ENCODE measurements around the gene MAN1A1. TPM values are rescaled to one million over a fixed set of nuclear protein-coding genes. Genes with fewer than 3 reads are reported as not detected.
A peak's percentile ranks its signal among the peaks of the same experiment; 100 is the strongest.

The MAN1A1 gene
- total RNA-seq, 4 donors from 2014 or later = 52.7 to 123 (median 97.1) TPM

DNA sequence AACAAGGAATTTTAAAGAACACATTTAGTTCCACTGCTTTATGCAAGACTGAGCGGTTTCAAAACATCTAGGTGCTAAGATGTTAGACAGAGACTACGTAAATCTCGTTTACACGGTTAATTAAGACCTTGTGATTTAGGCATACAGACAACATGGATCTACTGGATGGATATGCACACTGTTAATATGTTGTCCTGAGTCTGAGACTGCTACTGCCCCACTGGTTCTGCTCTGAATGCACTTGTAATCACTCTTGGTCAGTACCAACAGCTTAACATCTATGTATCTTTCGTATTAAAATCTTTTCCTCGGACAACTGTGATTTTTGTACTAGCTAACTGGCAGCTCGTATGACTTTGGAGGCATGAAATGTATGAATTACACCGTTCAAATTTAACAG, 3.1 kb downstream of the MAN1A1 start:
- peak overlapping the region in 3 of 4 donors; percentile 72 to 82 (median 80) for H3K4me3 ChIP-seq
- in situ Hi-C loops (cut with MboI; ENCODE audit: low pct_ligation_motif_present in 1 of 4, low pct_unique_long_range_greater_than_20kb in 1 of 4, low sequenced_read_pairs in 3 of 4) = loop anchor here in 1 of 4 donors (25.0 kb wide), 1 partner anchor 209 kb away; no protein-coding TSS in a partner anchor
- WGBS, 2 donors (ENCODE audit: low coverage in 1 of 2) = 67 to 78% methylated on average over 7 to 8 of the region's 8 CpGs
- H3K4me1 ChIP-seq = peaks cover 5 to 50% (median 33%) of the 10 kb centered on the region in 4 donors
- H3K36me3 ChIP-seq = no peaks in the 10 kb centered on the region
- peak overlapping the region; percentile 95 to 99 (median 96) for H3K27ac ChIP-seq
- TF ChIP-seq POLR2AphosphoS5 (IDR thresholded peaks at IDR 0.05) = no peak
- no peaks in the 10 kb centered on the region for H3K27me3 ChIP-seq
- DNase-seq = no peak
- intact Hi-C loops (cut with DNase I; ENCODE audit: low total_unique reads) = loop anchor here (10.0 kb wide), 1 partner anchor 202 kb away; no protein-coding TSS in a partner anchor
- H3K9me3 ChIP-seq = no peaks in the 10 kb centered on the region

DNA sequence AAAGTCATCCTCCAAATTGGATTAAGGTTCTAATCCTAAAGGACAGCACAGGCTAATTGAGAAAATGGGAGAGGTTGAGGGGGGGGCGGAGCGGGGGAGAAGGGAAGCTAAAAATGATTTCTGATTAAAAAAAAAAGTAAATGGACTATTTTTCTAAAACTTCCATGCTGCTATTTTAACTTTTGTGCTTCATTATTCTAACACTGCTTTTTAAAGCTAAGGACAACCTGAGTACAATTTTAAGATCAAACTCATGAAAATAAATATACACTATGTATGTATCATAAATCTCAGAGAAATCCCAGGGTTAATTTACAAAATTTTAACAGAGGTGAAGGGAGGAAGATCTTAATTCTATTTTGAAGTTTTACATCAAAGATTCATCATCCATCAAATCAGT, 4.4 kb downstream of the MAN1A1 start:
- peaks cover 5 to 54% (median 40%) of the 10 kb centered on the region in 4 donors for H3K4me1 ChIP-seq
- intact Hi-C loops (cut with DNase I; ENCODE audit: low total_unique reads) = loop anchor here (10.0 kb wide), 1 partner anchor 200 kb away; no protein-coding TSS in a partner anchor
- in situ Hi-C loops (cut with MboI; ENCODE audit: low pct_ligation_motif_present in 1 of 4, low pct_unique_long_range_greater_than_20kb in 1 of 4, low sequenced_read_pairs in 3 of 4) = loop anchor here in 1 of 4 donors (25.0 kb wide), 1 partner anchor 208 kb away; no protein-coding TSS in a partner anchor
- TF ChIP-seq POLR2AphosphoS5 (IDR thresholded peaks at IDR 0.05) = no peak
- no peak for TF ChIP-seq EP300 (IDR thresholded peaks at IDR 0.05; ENCODE audit: low read depth)
- TF ChIP-seq POLR2A (IDR thresholded peaks at IDR 0.05) = no peak
- TF ChIP-seq, protein P1, sequence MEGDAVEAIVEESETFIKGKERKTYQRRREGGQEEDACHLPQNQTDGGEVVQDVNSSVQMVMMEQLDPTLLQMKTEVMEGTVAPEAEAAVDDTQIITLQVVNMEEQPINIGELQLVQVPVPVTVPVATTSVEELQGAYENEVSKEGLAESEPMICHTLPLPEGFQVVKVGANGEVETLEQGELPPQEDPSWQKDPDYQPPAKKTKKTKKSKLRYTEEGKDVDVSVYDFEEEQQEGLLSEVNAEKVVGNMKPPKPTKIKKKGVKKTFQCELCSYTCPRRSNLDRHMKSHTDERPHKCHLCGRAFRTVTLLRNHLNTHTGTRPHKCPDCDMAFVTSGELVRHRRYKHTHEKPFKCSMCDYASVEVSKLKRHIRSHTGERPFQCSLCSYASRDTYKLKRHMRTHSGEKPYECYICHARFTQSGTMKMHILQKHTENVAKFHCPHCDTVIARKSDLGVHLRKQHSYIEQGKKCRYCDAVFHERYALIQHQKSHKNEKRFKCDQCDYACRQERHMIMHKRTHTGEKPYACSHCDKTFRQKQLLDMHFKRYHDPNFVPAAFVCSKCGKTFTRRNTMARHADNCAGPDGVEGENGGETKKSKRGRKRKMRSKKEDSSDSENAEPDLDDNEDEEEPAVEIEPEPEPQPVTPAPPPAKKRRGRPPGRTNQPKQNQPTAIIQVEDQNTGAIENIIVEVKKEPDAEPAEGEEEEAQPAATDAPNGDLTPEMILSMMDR (IDR thresholded peaks at IDR 0.05) = no peak
- H3K9me3 ChIP-seq = no peaks in the 10 kb centered on the region
- no peaks in the 10 kb centered on the region for H3K36me3 ChIP-seq
- H3K27me3 ChIP-seq = no peaks in the 10 kb centered on the region
- DNase-seq = no peak
- peak overlapping the region in 1 of 4 donors; percentile 72 for H3K4me3 ChIP-seq
- WGBS, 2 donors (ENCODE audit: low coverage in 1 of 2) = 76 to 100% methylated on average over 1 to 2 of the region's 2 CpGs
- no peak overlapping the region for H3K27ac ChIP-seq

DNA sequence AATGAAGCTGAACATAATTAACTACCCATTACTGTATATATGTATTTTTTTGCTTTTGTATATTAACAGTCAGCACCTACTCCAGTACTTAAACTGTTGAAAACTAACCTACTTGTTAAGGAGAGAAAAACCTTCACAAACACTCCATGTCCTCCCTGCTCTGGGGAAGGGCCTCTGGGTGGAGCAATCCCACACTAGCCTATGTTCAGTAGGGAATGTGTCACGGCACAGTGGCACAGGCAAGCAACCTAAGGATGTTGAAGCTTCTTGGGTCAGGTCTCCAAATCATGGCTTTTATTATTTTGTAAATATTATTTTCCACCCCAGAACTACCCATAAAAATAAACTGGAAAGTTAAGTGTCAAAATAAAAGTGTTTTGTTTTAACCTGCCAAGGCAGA, 5.3 kb downstream of the MAN1A1 start:
- Histone ChIP-seq H3K4me1 (peaks cover 5 to 56% (median 42%) of the 10 kb centered on the region in 4 donors), H3K9me3 (no peaks in the 10 kb centered on the region), H3K27ac (peak overlapping the region in 1 of 4 donors; percentile 3), H3K27me3 (no peaks in the 10 kb centered on the region), H3K36me3 (no peaks in the 10 kb centered on the region), H3K4me3 (peak overlapping the region in 1 of 4 donors; percentile 72)
- WGBS, 2 donors (ENCODE audit: low coverage in 1 of 2) = 27 to 50% methylated on average over 1 of the region's 1 CpG
- intact Hi-C loops (cut with DNase I; ENCODE audit: low total_unique reads) (loop anchor here (10.0 kb wide), 1 partner anchor 200 kb away; no protein-coding TSS in a partner anchor), in situ Hi-C loops (cut with MboI; ENCODE audit: low pct_ligation_motif_present in 1 of 4, low pct_unique_long_range_greater_than_20kb in 1 of 4, low sequenced_read_pairs in 3 of 4) (loop anchor here in 1 of 4 donors (25.0 kb wide), 1 partner anchor 207 kb away; no protein-coding TSS in a partner anchor)
- peak; percentile 25 for DNase-seq
- TF ChIP-seq POLR2A (IDR thresholded peaks at IDR 0.05) (no peak), EP300 (IDR thresholded peaks at IDR 0.05; ENCODE audit: low read depth) (no peak), POLR2AphosphoS5 (IDR thresholded peaks at IDR 0.05) (no peak)
- TF ChIP-seq, protein P1 (IDR thresholded peaks at IDR 0.05) = no peak

DNA sequence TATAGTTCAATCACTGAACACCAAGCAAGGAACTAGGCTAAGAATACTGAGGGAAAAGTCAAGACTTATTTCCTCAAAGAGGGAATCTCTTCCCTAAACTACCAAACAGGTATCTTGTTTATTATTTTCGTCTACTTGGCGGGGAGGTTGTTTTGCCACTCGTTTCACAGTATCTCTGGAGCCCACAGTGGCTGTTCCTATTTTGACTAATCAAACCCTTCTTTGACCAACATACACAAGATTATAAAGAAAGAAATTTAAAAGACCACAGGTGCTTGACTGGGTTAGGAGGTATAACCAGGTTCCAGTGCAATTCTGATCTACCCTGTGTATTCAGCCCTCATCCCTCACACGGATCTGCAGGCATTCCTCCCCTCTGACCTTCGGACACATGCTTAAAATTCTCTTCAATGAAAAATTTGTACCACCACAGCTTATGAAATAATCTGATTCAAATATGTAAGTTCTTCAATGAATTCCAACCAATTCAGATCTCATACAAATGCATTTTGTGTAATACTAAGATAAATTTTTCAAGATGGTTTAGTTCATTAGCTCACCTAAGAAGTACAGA, 5.9 kb downstream of the MAN1A1 start:
- Histone ChIP-seq H3K4me3 (peak overlapping the region in 1 of 4 donors; percentile 72), H3K36me3 (no peaks in the 10 kb centered on the region), H3K27ac (no peak overlapping the region), H3K4me1 (peaks cover 5 to 59% (median 42%) of the 10 kb centered on the region in 4 donors), H3K27me3 (no peaks in the 10 kb centered on the region), H3K9me3 (no peaks in the 10 kb centered on the region)
- in situ Hi-C loops (cut with MboI; ENCODE audit: low pct_ligation_motif_present in 1 of 4, low pct_unique_long_range_greater_than_20kb in 1 of 4, low sequenced_read_pairs in 3 of 4) = loop anchor here in 1 of 4 donors (25.0 kb wide), 1 partner anchor 206 kb away; no protein-coding TSS in a partner anchor
- DNase-seq = no peak
- 65 to 83% methylated on average over 5 of the region's 5 CpGs for WGBS, 2 donors (ENCODE audit: low coverage in 1 of 2)
- TF ChIP-seq POLR2AphosphoS5 (IDR thresholded peaks at IDR 0.05) = no peak
- TF ChIP-seq, protein P1 (IDR thresholded peaks at IDR 0.05) = no peak
- no peak for TF ChIP-seq EP300 (IDR thresholded peaks at IDR 0.05; ENCODE audit: low read depth)
- no peak for TF ChIP-seq POLR2A (IDR thresholded peaks at IDR 0.05)
- intact Hi-C loops (cut with DNase I; ENCODE audit: low total_unique reads) = loop anchor here (10.0 kb wide), 1 partner anchor 199 kb away; no protein-coding TSS in a partner anchor

Measured in transverse colon (tissue), 4 donors.